Peyer's patch (tissue), 4 donors: ENCODE measurements around the gene ZCRB1.

Experiments
- CTCF ChIP-seq, 6 experiments: fragments of 450-650 bp in 4 of 6; fragments of 200-600 bp in 2 of 6; sonication (generic) in 1 of 6; IDR thresholded peaks; one replicate each; pipeline ENCODE4 v1.5.1; 2017 to 2019; ENCODE audit warnings: antibody characterized with exemption in 6 of 6, mild to moderate bottlenecking in 3 of 6, moderate library complexity in 1 of 6
- POLR2A ChIP-seq, 2 donors: fragments of 450-650 bp; IDR thresholded peaks; one replicate each; pipeline ENCODE4 v1.5.1; 2017; ENCODE audit warnings: antibody characterized with exemption in 2 of 2, mild to moderate bottlenecking in 2 of 2, moderate library complexity in 2 of 2

- TF ChIP-seq POLR2A (IDR thresholded peaks at IDR 0.05) = no peak
- no peak for TF ChIP-seq CTCF (IDR thresholded peaks at IDR 0.05)
These were observed 44.1 kb upstream of the ZCRB1 start for GRCh38 chr12:42370013-42370412.
